HEK293T (cell line): ENCODE results near the gene SCNM1.

Experiments
- BHLHE40 ChIP-seq: fragments of 450-650 bp; IDR thresholded peaks from 2 replicates; pipeline ENCODE4 v1.6.1; 2016; ENCODE audit warnings: mild to moderate bottlenecking, moderate library complexity, borderline replicate concordance
- ELF4 ChIP-seq: fragments of 450-650 bp; IDR thresholded peaks from 2 replicates; pipeline ENCODE4 v1.6.1; 2017; ENCODE audit warnings: antibody characterized with exemption
- FOXK2 ChIP-seq: fragments of 450-650 bp; IDR thresholded peaks from 2 replicates; pipeline ENCODE4 v1.6.1; 2016; ENCODE audit warnings: mild to moderate bottlenecking
- FOXM1 ChIP-seq: fragments of 450-650 bp; IDR thresholded peaks from 2 replicates; pipeline ENCODE4 v1.6.1; 2017; ENCODE audit warnings: mild to moderate bottlenecking, borderline replicate concordance
- TARDBP ChIP-seq: fragments of 450-650 bp; IDR thresholded peaks from 2 replicates; pipeline ENCODE4 v1.6.1; 2016
- TF ChIP-seq, protein P1 (sequence below): fragments of 450-650 bp; IDR thresholded peaks from 2 replicates; pipeline ENCODE4 v1.6.1; 2016

- TF ChIP-seq FOXM1 = no peak
- TF ChIP-seq, protein P1, sequence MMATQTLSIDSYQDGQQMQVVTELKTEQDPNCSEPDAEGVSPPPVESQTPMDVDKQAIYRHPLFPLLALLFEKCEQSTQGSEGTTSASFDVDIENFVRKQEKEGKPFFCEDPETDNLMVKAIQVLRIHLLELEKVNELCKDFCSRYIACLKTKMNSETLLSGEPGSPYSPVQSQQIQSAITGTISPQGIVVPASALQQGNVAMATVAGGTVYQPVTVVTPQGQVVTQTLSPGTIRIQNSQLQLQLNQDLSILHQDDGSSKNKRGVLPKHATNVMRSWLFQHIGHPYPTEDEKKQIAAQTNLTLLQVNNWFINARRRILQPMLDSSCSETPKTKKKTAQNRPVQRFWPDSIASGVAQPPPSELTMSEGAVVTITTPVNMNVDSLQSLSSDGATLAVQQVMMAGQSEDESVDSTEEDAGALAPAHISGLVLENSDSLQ = no peak
- no peak for TF ChIP-seq FOXK2
- no peak for TF ChIP-seq TARDBP
- no peak for TF ChIP-seq ELF4
- TF ChIP-seq BHLHE40 = no peak
Observed at GRCh38 chr1:151187205-151187604, 21.3 kb downstream of the SCNM1 start.
